OCI-LY1 (cell line): ENCODE results near the gene RGMA.

ENCODE experiments used
- EZH2 ChIP-seq: fragments of 200-600 bp; sonication (generic), shearing (Covaris generic); IDR thresholded peaks from 2 replicates; pipeline ENCODE4 v1.8.0; 2017; ENCODE audit warnings: borderline replicate concordance, mixed run types, mild to moderate bottlenecking, antibody characterized with exemption, low read length, moderate library complexity, mixed read lengths
- TF ChIP-seq, protein P1 (sequence below): fragments of 200-600 bp; sonication (generic), shearing (Covaris generic); IDR thresholded peaks from 2 replicates; pipeline ENCODE4 v1.5.1; 2017; ENCODE audit warnings: mild to moderate bottlenecking, antibody characterized with exemption, low read length, moderate library complexity, mixed read lengths

DNA sequence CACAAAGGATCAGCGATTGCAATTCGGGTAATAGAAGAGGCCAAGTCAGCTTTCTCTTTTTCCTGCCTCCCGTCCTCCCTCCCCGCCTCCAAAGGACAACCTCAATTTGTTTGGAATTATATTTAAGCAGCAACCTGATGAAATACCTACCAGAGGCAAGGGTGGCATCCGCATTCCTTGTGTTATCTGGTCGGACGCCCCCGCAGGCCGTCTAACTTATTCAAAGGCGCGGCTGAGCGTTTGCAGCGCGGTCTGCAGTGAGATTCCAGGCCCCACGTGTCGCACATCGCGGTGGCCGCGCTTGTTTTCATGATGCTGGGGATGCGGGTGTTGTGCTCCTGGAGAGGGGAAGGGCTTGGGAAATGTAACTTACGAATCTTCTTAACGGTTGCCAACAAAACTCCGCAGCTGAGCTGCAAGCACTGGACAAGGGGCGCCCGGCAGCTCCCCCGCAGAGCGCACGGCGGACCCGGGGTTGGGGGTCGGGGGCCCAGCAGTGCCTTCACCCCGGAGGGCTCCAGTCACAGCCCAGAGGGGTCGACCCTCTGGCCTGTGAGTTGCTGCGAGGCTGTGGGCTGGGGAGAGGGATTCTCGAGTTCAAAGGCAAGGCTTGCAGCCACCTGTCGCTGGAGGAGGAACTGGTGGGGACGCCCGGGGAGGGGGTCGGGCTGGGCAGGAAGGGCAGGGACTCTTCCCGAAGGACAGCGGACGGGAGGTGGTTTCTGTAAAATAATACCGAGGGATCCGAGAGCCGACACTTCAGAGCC lies 20.5 kb upstream of the RGMA start:
- TF ChIP-seq, protein P1, sequence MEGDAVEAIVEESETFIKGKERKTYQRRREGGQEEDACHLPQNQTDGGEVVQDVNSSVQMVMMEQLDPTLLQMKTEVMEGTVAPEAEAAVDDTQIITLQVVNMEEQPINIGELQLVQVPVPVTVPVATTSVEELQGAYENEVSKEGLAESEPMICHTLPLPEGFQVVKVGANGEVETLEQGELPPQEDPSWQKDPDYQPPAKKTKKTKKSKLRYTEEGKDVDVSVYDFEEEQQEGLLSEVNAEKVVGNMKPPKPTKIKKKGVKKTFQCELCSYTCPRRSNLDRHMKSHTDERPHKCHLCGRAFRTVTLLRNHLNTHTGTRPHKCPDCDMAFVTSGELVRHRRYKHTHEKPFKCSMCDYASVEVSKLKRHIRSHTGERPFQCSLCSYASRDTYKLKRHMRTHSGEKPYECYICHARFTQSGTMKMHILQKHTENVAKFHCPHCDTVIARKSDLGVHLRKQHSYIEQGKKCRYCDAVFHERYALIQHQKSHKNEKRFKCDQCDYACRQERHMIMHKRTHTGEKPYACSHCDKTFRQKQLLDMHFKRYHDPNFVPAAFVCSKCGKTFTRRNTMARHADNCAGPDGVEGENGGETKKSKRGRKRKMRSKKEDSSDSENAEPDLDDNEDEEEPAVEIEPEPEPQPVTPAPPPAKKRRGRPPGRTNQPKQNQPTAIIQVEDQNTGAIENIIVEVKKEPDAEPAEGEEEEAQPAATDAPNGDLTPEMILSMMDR = no peak
- no peak for TF ChIP-seq EZH2
